ENCODE measurements around the gene CDH4.
A peak's percentile ranks its signal among the peaks of the same experiment; 100 is the strongest.

CDH4 gene

GRCh38 chr20:61284752-61285151, 32.7 kb downstream of the CDH4 start:
- DNase-seq (ENCODE audit: low spot score): no peak

- DNase-seq (ENCODE audit: low spot score): no peak
These were observed 33.1 kb downstream of the CDH4 start for GRCh38 chr20:61285152-61285645.

GRCh38 chr20:61285691-61286090, 33.6 kb downstream of the CDH4 start:
- no peak for DNase-seq (ENCODE audit: low spot score)

- no peak for DNase-seq (ENCODE audit: low spot score)
These were observed 35.7 kb downstream of the CDH4 start for GRCh38 chr20:61287583-61288275.

- DNase-seq (ENCODE audit: low spot score): no peak
These were observed 36.3 kb downstream of the CDH4 start for GRCh38 chr20:61288331-61288784.

GRCh38 chr20:61289166-61289565, 37.1 kb downstream of the CDH4 start:
- DNase-seq (ENCODE audit: low spot score): no peak

- DNase-seq (ENCODE audit: low spot score): no peak
These were observed 38.7 kb downstream of the CDH4 start for GRCh38 chr20:61290721-61291120.

- DNase-seq (ENCODE audit: low spot score): no peak
These were observed 39.2 kb downstream of the CDH4 start for GRCh38 chr20:61291166-61291829.

- DNase-seq (ENCODE audit: low spot score): no peak
These were observed 40.3 kb downstream of the CDH4 start for GRCh38 chr20:61292391-61292790.

GRCh38 chr20:61292821-61293612, 41.0 kb downstream of the CDH4 start:
- no peak for DNase-seq (ENCODE audit: low spot score)

GRCh38 chr20:61293951-61294350, 41.9 kb downstream of the CDH4 start:
- no peak for DNase-seq (ENCODE audit: low spot score)

- DNase-seq (ENCODE audit: low spot score): no peak
These were observed 43.2 kb downstream of the CDH4 start for GRCh38 chr20:61295249-61295648.

GRCh38 chr20:61295682-61296628, 43.9 kb downstream of the CDH4 start:
- peak; percentile 54 for DNase-seq (ENCODE audit: low spot score)

- DNase-seq (ENCODE audit: low spot score): no peak
These were observed 44.6 kb downstream of the CDH4 start for GRCh38 chr20:61296629-61297019.

GRCh38 chr20:61297491-61297890, 45.4 kb downstream of the CDH4 start:
- no peak for DNase-seq (ENCODE audit: low spot score)

GRCh38 chr20:61297986-61298385, 45.9 kb downstream of the CDH4 start:
- DNase-seq (ENCODE audit: low spot score): no peak

GRCh38 chr20:61298661-61299060, 46.6 kb downstream of the CDH4 start:
- no peak for DNase-seq (ENCODE audit: low spot score)

- DNase-seq (ENCODE audit: low spot score): no peak
These were observed 47.0 kb downstream of the CDH4 start for GRCh38 chr20:61299104-61299503.

GRCh38 chr20:61299618-61300017, 47.6 kb downstream of the CDH4 start:
- no peak for DNase-seq (ENCODE audit: low spot score)

- DNase-seq (ENCODE audit: low spot score): no peak
These were observed 48.2 kb downstream of the CDH4 start for GRCh38 chr20:61300293-61300692.

GRCh38 chr20:61300709-61301108, 48.6 kb downstream of the CDH4 start:
- no peak for DNase-seq (ENCODE audit: low spot score)

Data from iPS-NIHi11 (cell line).